NK-92 (cell line): ENCODE measurements around the gene GJA3.

Source experiments
- DNase-seq: peaks from one replicate; lab custom pipeline; 2025; ENCODE audit not compliant: unreplicated experiment; lab: John Stamatoyannopoulos, UW

GJA3 gene

DNA sequence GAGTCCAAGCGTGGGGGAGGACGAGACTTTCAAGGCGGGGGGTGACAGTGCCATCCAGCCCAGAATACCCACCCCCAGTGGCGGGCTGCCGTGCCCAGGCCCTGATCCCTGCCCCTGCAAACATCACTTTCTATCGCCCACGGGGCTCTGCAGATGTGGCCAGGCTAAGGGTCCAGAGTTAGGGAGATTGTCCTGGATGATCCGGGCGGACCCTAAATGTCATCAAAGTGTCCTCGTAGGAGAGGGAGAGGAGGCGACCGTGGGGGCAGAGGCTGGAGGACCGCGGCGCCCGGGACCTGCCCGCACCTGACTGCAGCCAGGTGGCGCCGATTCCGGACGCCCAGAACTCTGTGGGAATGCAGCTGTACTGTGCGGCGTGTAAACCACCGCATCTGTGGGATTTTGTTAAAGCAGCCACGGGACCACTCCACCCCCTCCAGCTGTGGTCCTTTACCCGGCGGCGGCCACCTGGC lies 32.4 kb downstream of the GJA3 start:
- no peak for DNase-seq

DNA sequence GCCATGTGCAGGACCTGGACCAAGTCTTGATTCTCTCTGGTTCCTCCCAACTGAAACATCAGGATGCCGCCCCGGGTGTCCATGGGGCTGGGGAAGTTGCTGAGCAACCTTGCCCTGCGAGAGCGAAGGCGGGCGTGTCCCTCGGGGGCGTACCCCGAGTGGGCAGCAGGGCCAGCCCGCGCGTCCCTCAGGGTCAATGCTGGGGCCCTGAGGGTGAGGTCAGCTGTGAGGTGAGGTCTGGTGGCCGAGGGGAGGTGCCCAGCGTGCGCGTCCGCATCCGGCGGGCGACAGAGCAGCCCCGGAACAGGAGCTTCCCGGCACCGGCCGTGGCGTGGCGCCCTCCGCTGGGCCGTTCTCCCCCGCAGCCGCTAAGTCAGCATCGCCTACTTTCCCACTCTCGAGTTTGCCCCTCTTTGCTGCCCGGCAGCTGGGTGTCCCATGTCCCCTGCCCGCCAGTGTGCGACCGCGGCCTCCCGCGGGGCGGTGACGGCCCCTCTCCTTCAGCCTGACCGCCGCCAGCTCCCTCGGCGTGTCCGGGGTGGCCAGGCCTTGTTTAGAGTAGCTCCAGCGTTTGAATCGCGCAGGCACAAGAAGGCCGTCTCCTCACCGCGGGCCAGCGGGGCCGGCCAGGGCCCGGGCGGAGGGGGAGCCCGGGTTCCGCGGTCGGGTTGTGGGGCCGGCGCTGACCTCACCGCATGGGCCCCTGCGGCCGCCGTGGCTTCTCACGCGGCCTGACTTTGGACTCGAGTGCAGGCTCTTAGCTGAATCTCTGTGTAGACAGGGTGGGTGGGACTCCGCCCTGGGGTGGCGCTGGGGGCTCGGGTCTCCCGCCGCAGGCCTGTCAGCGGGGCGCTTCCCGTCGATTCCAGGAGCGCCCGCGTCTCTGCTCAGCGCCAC lies 33.0 kb downstream of the GJA3 start:
- no peak for DNase-seq

- DNase-seq: no peak
These were observed 33.6 kb downstream of the GJA3 start for GRCh38 chr13:20127262-20127561.

DNA sequence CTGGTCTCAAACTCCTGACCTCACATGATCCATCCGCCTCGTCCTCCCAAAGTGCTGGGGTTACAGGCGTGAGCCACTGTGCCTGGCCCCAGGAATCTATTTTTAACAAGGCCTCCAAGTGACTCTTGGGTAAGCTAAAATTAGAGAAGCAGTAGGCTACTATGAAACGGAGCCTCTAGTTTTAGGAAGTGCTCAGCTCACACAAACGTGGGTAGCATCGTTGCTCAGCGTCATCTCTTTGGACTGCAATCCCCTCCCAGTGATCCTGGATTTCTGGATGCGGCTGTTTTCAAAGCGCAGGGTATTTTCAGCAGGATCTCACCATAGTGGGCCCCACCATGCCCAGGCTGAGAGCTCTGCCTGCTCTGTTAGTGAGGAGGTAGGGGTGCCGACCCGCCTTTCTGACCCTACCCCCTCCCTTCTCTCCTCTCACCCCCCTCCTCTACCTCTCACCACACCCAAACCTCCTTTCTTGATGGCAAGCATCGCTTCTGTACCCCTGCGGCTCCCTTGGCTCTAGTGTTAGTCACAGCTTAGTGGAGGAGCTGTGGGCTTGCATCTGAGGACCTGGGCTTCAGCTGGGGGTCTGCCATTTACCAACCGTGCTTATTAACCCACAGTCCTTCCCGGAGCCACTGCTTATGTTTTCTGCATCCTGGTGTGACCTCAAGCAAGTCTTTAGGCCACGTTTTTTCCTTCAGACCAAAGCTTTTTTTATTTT lies 34.2 kb downstream of the GJA3 start:
- DNase-seq: no peak

GRCh38 chr13:20125783-20126165 lies 35.1 kb downstream of the GJA3 start:
- DNase-seq: no peak

- DNase-seq: no peak
These were observed 35.6 kb downstream of the GJA3 start for GRCh38 chr13:20125129-20125782.

DNA sequence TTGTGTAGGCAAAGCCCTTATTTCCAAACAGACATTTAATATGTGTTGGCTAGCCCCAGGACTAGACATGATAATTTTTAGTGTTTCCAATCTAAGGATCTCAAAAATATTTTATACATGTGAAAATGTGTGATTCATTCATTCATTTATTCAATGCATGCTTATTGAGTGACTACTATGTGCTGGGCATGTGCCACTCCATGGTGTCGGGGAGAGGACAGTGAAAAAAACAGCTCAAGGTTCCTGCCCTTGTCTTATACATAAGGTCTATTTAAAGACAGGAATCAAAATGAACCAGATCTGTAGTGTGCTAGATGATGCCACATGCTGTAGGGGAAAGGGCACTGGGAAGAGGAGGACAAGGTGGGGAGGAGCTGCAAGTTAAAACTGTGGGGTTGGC lies 36.5 kb downstream of the GJA3 start:
- no peak for DNase-seq

GRCh38 chr13:20121159-20121525 lies 39.7 kb downstream of the GJA3 start:
- no peak for DNase-seq

DNA sequence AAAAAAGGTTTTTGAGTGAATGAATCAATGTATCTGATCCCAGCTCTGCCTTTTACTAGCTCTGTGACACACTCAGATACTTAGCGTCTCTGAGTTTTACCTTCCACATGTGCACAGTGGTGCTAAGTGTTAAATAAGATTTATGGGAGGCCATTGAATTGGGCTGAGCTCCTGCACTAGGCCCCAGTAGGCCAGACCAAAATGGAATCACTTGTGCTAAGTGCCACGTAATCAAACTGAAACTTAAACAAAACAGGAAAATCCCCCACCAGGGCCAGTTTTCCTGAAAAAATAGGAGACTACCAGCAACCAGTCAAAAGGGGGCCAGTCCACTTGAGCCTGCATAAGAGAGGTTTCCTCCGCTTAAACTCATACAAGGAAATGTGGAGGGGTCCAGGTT lies 40.9 kb downstream of the GJA3 start:
- DNase-seq: no peak

GRCh38 chr13:20118268-20119140 lies 42.3 kb downstream of the GJA3 start:
- no peak for DNase-seq

DNA sequence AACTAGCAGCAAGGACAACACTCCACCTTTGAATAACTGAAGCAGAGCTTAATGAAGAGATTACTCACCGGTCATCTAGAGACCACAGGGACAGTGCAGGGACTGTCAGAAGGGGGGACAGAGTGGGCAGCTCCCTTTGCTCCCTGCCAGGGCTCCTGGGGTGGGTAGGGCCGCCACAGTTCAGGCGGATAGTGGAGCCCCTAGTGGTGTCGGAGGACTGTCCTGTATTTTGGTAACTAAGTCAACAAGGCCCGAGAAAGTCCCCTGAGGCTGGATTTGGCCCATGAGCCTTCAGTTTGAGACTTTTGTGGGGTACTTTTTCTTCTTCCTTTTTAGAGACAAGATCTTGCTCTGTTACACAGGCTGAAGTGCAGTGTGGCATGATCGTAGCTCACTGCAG lies 44.6 kb downstream of the GJA3 start:
- DNase-seq: no peak

- no peak for DNase-seq
These were observed 46.7 kb downstream of the GJA3 start for GRCh38 chr13:20114066-20114610.

DNA sequence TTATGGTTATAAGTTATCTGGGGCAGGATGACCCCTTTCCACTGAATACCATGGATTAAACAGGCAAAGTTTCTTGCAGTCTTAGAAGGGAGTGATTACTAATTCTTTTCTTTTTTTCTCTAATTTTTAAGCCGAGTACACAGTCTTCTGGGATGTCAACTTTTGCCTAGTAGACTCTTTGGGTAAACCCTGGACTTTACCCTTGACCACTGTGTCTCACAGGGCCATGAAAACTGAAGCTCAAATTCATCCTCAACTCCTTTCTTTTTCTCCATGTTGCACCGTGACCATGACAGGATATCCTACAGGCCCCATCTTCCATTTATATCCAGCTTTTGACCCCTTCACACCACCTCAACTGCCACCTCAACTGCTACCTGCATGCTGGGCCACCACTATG lies 51.8 kb downstream of the GJA3 start:
- DNase-seq: no peak

DNA sequence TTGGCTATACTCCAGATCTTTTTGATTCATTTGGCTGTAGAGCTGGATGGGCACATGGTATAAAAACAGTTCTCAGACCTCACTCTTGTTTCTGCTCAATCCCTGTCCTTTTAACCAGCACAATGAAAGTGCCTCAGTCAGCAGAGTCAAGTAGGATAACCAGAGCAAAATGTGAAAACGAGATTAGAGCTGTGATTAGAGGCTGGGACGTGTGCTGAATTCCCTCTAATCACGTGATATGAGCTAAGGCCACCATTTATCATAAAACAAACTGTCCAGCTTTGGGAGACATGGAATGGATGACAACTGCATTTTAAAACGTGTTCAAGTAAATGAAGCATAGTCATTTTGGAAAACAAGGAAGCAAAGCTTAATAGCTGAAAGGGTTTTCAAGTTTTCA lies 54.1 kb downstream of the GJA3 start:
- no peak for DNase-seq

GRCh38 chr13:20105161-20105689 lies 55.6 kb downstream of the GJA3 start:
- no peak for DNase-seq

DNA sequence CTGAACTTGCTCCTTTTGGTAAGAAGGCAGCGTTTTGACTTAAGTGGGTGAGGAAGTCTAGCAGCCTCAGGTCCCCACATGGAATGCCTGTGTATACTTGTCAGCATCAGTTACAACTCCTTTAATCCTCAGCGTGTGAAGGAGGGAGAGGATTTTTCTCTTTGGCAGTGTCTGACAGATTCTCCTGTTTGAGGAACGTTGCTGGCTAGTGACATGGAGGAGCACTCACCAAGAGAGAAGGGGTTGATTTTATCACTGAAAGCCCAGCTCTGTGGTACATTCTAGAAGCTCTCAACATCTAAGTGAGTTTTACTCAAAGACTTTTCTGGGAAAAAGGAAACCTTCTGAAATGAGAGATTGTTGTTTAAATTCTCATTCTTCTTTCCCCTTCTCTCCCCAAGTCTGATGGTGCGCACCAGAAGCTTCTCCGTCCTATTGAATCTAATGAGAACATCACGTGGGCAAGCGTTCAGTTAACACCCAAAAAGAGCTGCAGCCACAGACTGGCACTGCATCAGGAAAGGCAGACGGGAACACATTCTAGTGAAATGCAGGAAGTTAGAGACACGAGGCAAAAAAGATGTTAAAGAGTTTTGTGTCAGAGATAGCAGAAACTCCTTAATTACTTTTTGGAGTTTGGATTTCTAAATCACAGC lies 58.2 kb downstream of the GJA3 start:
- DNase-seq: no peak

GRCh38 chr13:20101467-20102316 lies 59.2 kb downstream of the GJA3 start:
- no peak for DNase-seq

DNA sequence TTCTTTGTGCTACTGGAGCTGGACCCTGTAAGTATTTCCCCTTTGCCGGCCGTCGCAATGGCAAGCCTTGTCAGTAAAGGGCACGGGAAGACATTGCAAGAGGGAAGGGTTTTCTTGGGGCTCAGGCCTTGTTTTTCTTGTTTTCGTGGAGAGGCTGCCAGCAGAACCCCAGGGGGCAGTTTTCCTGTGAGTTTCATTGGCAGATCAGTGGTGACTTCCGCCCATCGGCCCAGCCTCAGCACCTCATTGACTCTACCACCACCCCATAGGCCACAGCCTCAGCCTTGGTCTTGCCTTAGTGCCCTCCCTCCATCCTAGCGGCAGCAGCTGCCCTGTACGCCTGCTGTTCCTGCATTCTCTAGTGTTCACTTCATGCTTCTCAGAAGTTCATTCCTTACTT lies 61.5 kb downstream of the GJA3 start:
- DNase-seq: no peak

- no peak for DNase-seq
These were observed 66.9 kb downstream of the GJA3 start for GRCh38 chr13:20093951-20094350.
